Activated T-helper 17 cell treated with anti-CD3 and anti-CD28 coated beads, Interleukin-2, amount 50 U/mL, for 72 hours (primary cell): ENCODE results near the gene FBXL7. TPM values are rescaled to one million over a fixed set of nuclear protein-coding genes. Genes with fewer than 3 reads are reported as not detected.

Experiments
- ATAC-seq: fragments of 150-1000 bp; cut with Tn5 transposase; replicated peaks from 2 replicates; pipeline ENCODE4 v1.10.0; 2021; ENCODE audit warnings: mild to moderate bottlenecking, moderate library complexity
- H3K27ac Mint-ChIP-seq: one replicate; pipeline ENCODE4 v1.8.0; 2022; ENCODE audit warnings: mixed read lengths
- H3K27me3 Mint-ChIP-seq: one replicate; pipeline ENCODE4 v1.8.0; 2022; ENCODE audit warnings: mixed read lengths
- H3K36me3 Mint-ChIP-seq: one replicate; pipeline ENCODE4 v1.8.0; 2022; ENCODE audit warnings: low read depth, mild to moderate bottlenecking, mixed read lengths
- H3K4me1 Mint-ChIP-seq: one replicate; pipeline ENCODE4 v1.8.0; 2022; ENCODE audit warnings: mixed read lengths
- H3K4me3 Mint-ChIP-seq: one replicate; pipeline ENCODE4 v1.8.0; 2022; ENCODE audit warnings: mild to moderate bottlenecking, mixed read lengths
- H3K9me3 Mint-ChIP-seq: one replicate; pipeline ENCODE4 v1.8.0; 2022; ENCODE audit warnings: mixed read lengths
- total RNA-seq, 2 donors: library from RNA; stranded (reverse); gene quantifications; one replicate each; pipeline ENCODE4 v1.2.3, GENCODE V29; 2022

Gene FBXL7
- not detected for total RNA-seq

- ATAC-seq: no peak
- H3K27ac Mint-ChIP-seq: no peak within 1 kb of the TSS
- no peak within 1 kb of the TSS for H3K4me3 Mint-ChIP-seq
- H3K4me1 Mint-ChIP-seq: no peaks in the 10 kb centered on the region
- peaks cover 19% of the 10 kb centered on the region for H3K27me3 Mint-ChIP-seq
- peaks cover 4% of the 10 kb centered on the region for H3K9me3 Mint-ChIP-seq
- H3K36me3 Mint-ChIP-seq: no peaks in the 10 kb centered on the region
Observed at GRCh38 chr5:15499528-15500324, at the start of gene FBXL7. Gene FBXL7, plus strand, starts transcription at chr5:15500180.

- H3K9me3 Mint-ChIP-seq: peaks cover 22% of the 10 kb centered on the region
Observed at GRCh38 chr5:15450473-15450872, 49.5 kb upstream of the FBXL7 start.

GRCh38 chr5:15450949-15451348 lies 49.0 kb upstream of the FBXL7 start:
- no peak for ATAC-seq
- Mint-ChIP-seq H3K4me3 (no peak overlapping the region), H3K27me3 (no peaks in the 10 kb centered on the region), H3K9me3 (peaks cover 24% of the 10 kb centered on the region), H3K36me3 (no peaks in the 10 kb centered on the region), H3K4me1 (no peaks in the 10 kb centered on the region), H3K27ac (no peak overlapping the region)

More at GRCh38 chr5:15450473-15450872, 49.5 kb upstream of the FBXL7 start:
- Mint-ChIP-seq H3K27me3 (no peaks in the 10 kb centered on the region), H3K27ac (no peak overlapping the region), H3K36me3 (no peaks in the 10 kb centered on the region), H3K4me3 (no peak overlapping the region), H3K4me1 (no peaks in the 10 kb centered on the region)
- no peak for ATAC-seq

DNA sequence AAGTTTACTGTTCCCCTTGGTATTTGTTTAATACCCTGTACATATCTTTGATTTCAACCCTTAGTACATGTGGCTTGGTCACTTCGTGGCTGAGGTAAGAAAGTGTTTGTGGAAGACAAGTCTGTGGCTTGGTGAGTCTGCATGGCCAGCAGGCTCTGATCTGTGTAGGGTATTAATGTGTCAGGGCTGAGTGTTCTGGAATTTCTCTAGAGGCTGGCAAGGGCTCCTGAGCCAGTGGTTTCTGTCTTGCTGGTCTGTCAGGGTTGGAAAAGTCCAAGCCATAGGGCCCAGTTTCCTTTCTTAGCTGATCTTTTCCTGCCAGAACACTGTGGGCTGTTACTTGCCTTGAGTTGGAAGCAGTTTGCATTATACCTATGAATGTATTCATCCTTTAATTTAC lies 48.0 kb upstream of the FBXL7 start:
- Mint-ChIP-seq H3K27ac (no peak overlapping the region), H3K9me3 (peaks cover 26% of the 10 kb centered on the region), H3K4me3 (no peak overlapping the region), H3K36me3 (no peaks in the 10 kb centered on the region), H3K27me3 (no peaks in the 10 kb centered on the region), H3K4me1 (no peaks in the 10 kb centered on the region)
- no peak for ATAC-seq

DNA sequence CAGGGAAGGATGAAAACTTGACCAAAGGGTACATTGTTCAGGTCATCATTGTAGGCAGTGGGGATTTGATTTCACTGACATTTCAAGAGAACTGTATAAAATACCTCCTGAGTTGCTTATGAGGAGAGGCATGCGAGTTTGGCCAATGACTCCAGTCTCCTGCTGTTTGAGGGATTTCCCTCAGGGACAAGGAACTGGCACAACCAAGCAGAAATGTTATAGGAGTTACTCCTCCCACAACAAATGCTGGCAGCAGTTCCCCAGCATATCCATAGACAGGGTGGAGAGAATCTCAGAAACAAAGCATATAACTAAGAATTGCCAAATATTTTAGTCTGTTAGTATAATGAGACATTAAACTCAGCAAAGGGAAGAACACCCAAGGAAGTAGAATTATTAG lies 47.2 kb upstream of the FBXL7 start:
- Mint-ChIP-seq H3K4me1 (no peaks in the 10 kb centered on the region), H3K9me3 (peaks cover 27% of the 10 kb centered on the region)
- ATAC-seq: no peak

DNA sequence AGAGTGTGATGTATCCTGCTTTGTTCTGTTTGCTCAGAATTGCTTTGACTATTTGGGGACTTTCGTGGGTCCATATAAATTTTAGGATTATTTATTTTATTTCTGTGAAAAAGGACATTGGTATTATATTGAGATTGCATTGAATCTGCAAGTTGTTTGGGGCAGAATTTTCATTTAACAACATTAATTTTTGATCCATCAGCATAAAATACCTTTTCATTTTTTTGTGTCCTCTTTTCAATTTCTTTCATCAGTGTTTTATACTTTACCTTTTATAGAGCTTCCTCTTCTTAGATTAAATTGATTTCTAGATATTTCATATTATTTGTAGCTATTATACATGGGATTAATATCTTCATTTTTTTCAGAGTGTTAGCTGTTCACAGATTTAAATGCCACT lies 40.8 kb upstream of the FBXL7 start:
- Mint-ChIP-seq H3K4me3 (no peak overlapping the region), H3K27ac (no peak overlapping the region), H3K27me3 (no peaks in the 10 kb centered on the region), H3K9me3 (peaks cover 14% of the 10 kb centered on the region), H3K4me1 (no peaks in the 10 kb centered on the region), H3K36me3 (no peaks in the 10 kb centered on the region)
- no peak for ATAC-seq

More for the DNA sequence above, 47.2 kb upstream of the FBXL7 start:
- Mint-ChIP-seq H3K27me3 (no peaks in the 10 kb centered on the region), H3K4me3 (no peak overlapping the region), H3K27ac (no peak overlapping the region), H3K36me3 (no peaks in the 10 kb centered on the region)

GRCh38 chr5:15463231-15463980 lies 36.6 kb upstream of the FBXL7 start:
- H3K9me3 Mint-ChIP-seq: no peaks in the 10 kb centered on the region
- H3K36me3 Mint-ChIP-seq: no peaks in the 10 kb centered on the region
- H3K4me3 Mint-ChIP-seq: no peak overlapping the region
- H3K27me3 Mint-ChIP-seq: no peaks in the 10 kb centered on the region
- no peak overlapping the region for H3K27ac Mint-ChIP-seq
- ATAC-seq: no peak
- no peaks in the 10 kb centered on the region for H3K4me1 Mint-ChIP-seq

GRCh38 chr5:15472116-15472515 lies 27.9 kb upstream of the FBXL7 start:
- Mint-ChIP-seq H3K9me3 (no peaks in the 10 kb centered on the region), H3K36me3 (no peaks in the 10 kb centered on the region), H3K4me3 (no peak overlapping the region), H3K27ac (no peak overlapping the region), H3K27me3 (no peaks in the 10 kb centered on the region), H3K4me1 (no peaks in the 10 kb centered on the region)
- ATAC-seq: no peak

DNA sequence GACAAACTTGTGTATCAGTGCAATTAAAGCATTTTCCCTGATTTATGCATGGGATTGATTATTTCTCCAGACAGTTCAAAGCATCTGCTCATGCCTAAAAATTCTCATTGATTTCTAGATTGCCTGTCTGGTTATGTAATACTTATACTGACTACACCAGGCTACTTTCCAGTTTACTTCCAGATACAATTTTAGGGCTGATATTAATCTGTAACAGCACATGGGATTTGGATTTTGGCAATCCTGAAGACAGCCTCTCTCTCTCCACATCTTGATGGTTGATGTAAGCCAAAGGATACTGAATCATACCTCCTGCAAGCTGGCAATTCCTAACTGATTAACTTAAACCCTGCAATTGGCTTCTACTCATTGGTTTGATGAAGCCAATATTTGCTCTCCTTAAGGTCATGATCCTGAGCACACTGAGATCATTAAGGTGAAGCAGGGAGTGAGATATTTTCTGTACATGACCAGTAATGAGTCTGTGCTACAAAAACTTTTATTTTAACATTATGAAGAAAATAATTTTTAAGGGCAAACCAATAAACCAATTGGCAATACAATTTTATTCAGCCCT lies 25.7 kb upstream of the FBXL7 start:
- H3K9me3 Mint-ChIP-seq: peaks cover 7% of the 10 kb centered on the region
- ATAC-seq: no peak
- H3K36me3 Mint-ChIP-seq: no peaks in the 10 kb centered on the region
- no peaks in the 10 kb centered on the region for H3K4me1 Mint-ChIP-seq
- no peak overlapping the region for H3K4me3 Mint-ChIP-seq
- no peaks in the 10 kb centered on the region for H3K27me3 Mint-ChIP-seq
- no peak overlapping the region for H3K27ac Mint-ChIP-seq

GRCh38 chr5:15475367-15475766 lies 24.6 kb upstream of the FBXL7 start:
- ATAC-seq: no peak
- Mint-ChIP-seq H3K36me3 (no peaks in the 10 kb centered on the region), H3K4me1 (no peaks in the 10 kb centered on the region), H3K27me3 (no peaks in the 10 kb centered on the region), H3K27ac (no peak overlapping the region), H3K9me3 (peaks cover 7% of the 10 kb centered on the region), H3K4me3 (no peak overlapping the region)

- Mint-ChIP-seq H3K4me1 (no peaks in the 10 kb centered on the region), H3K9me3 (peaks cover 7% of the 10 kb centered on the region), H3K27ac (no peak overlapping the region), H3K4me3 (no peak overlapping the region), H3K27me3 (no peaks in the 10 kb centered on the region), H3K36me3 (no peaks in the 10 kb centered on the region)
- ATAC-seq: no peak
Observed at GRCh38 chr5:15476977-15477376, 23.0 kb upstream of the FBXL7 start.

- no peak for ATAC-seq
- Mint-ChIP-seq H3K27ac (no peak overlapping the region), H3K4me3 (no peak overlapping the region), H3K9me3 (peaks cover 7% of the 10 kb centered on the region), H3K36me3 (no peaks in the 10 kb centered on the region), H3K4me1 (no peaks in the 10 kb centered on the region), H3K27me3 (no peaks in the 10 kb centered on the region)
Observed at GRCh38 chr5:15480436-15480835, 19.5 kb upstream of the FBXL7 start.

DNA sequence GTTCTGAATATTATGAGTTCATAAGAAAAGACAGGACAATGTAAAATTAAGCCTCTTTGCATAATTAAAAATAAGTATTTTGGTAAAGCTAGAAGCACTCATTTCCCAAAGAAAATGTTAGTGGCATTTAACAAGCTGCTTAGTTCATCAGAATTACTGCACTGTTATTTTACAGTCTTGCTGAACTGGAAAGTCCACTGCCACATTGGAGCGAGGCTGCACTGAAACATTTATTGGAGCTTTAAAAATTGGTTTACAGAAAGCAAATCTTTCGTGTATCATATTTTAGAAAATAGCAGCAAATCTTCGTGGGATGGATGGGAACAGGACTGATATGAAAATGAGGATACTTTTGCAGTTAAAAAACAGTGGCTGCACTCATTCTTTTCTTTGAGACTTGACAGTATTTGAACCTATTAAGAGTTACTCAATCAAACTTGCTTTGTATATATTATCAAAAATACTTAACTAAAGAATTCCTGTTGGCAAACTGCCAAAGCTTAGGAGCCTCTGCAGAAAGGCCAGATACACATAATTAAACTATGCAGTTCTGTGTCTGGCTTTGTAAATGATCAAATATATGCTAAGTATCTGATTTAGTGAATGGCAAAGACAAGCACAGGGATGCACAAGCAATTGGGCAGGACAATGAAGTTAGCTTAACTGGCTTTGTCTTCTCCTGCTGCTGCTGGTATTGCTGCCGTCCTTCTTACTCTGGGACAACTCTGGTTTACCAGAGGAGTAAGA lies 16.5 kb upstream of the FBXL7 start:
- no peaks in the 10 kb centered on the region for H3K9me3 Mint-ChIP-seq
- H3K36me3 Mint-ChIP-seq: no peaks in the 10 kb centered on the region
- no peaks in the 10 kb centered on the region for H3K4me1 Mint-ChIP-seq
- no peak overlapping the region for H3K27ac Mint-ChIP-seq
- H3K4me3 Mint-ChIP-seq: no peak overlapping the region
- H3K27me3 Mint-ChIP-seq: no peaks in the 10 kb centered on the region
- ATAC-seq: no peak

- Mint-ChIP-seq H3K36me3 (no peaks in the 10 kb centered on the region), H3K4me1 (no peaks in the 10 kb centered on the region), H3K4me3 (no peak overlapping the region), H3K27ac (no peak overlapping the region), H3K9me3 (peaks cover 6% of the 10 kb centered on the region), H3K27me3 (no peaks in the 10 kb centered on the region)
- ATAC-seq: no peak
Observed at GRCh38 chr5:15487228-15487627, 12.8 kb upstream of the FBXL7 start.
